ENCODE data around the gene THOP1.

THOP1 gene

DNA sequence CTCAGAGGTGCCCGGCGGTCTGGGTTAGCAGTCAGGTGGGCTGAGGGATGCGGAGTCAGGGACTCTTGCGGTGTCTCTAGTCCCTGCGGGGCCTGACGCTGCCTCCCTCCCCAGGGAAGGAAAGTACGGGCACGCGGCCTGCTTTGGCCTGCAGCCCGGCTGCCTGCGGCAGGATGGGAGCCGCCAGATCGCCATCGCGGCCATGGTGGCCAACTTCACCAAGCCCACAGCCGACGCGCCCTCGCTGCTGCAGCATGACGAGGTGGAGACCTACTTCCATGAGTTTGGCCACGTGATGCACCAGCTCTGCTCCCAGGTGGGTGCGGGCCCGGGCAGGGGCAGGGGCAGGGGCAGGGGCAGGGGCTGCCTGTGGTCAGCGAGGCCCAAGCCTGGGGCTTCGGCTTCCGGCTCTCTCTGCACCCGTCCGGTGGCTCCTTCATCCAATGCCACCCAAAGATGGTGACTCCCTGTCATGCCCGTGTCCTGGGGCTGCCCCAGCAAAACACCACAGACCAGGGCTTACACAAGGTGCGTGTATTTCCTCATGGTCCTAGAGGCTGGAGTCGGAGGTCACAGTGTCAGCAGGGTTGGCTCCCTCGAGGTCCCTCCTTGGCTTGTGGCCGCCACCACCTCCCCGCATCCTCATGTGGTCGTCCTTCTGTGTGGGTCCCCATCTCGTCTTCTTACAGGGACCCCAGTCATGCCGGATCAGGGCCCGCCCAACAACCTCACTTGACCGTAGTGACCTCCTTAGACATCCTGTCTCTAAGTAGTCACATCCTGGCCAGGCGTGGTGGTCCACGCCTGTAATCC lies 23.0 kb downstream of the THOP1 start:
- Histone ChIP-seq H3K9me3 (ENCODE audit: control insufficient read depth in 1 of 2, low read length in 2 of 2) (no peaks in the 10 kb centered on the region), H3K36me3 (ENCODE audit: control insufficient read depth in 1 of 2, insufficient read depth in 2 of 2, low read length in 2 of 2) (peaks cover 0 to 85% of the 10 kb centered on the region in 2 donors), H3K4me3 (ENCODE audit: low read depth in 1 of 2, low read length in 2 of 2) (no peak overlapping the region), H3K4me1 (ENCODE audit: control insufficient read depth in 1 of 2, insufficient read depth in 2 of 2, low read length in 2 of 2) (no peaks in the 10 kb centered on the region), H3K27ac (ENCODE audit: low read length) (no peak overlapping the region), H3K27me3 (ENCODE audit: low read depth, low read length) (no peaks in the 10 kb centered on the region)

GRCh38 chr19:2809387-2810140 lies 24.3 kb downstream of the THOP1 start:
- H3K36me3 ChIP-seq (ENCODE audit: control insufficient read depth in 1 of 2, insufficient read depth in 2 of 2, low read length in 2 of 2), result peaks cover 0 to 84% of the 10 kb centered on the region in 2 donors
- no peaks in the 10 kb centered on the region for H3K9me3 ChIP-seq (ENCODE audit: control insufficient read depth in 1 of 2, low read length in 2 of 2)
- no peaks in the 10 kb centered on the region for H3K4me1 ChIP-seq (ENCODE audit: control insufficient read depth in 1 of 2, insufficient read depth in 2 of 2, low read length in 2 of 2)
- no peak overlapping the region for H3K4me3 ChIP-seq (ENCODE audit: low read depth in 1 of 2, low read length in 2 of 2)
- no peak overlapping the region for H3K27ac ChIP-seq (ENCODE audit: low read length)
- no peaks in the 10 kb centered on the region for H3K27me3 ChIP-seq (ENCODE audit: low read depth, low read length)

GRCh38 chr19:2810141-2811091 lies 25.1 kb downstream of the THOP1 start:
- no peaks in the 10 kb centered on the region for H3K27me3 ChIP-seq (ENCODE audit: low read depth, low read length)
- no peak overlapping the region for H3K4me3 ChIP-seq (ENCODE audit: low read depth in 1 of 2, low read length in 2 of 2)
- H3K4me1 ChIP-seq (ENCODE audit: control insufficient read depth in 1 of 2, insufficient read depth in 2 of 2, low read length in 2 of 2), result no peaks in the 10 kb centered on the region
- H3K9me3 ChIP-seq (ENCODE audit: control insufficient read depth in 1 of 2, low read length in 2 of 2), result no peaks in the 10 kb centered on the region
- peaks cover 0 to 77% of the 10 kb centered on the region in 2 donors for H3K36me3 ChIP-seq (ENCODE audit: control insufficient read depth in 1 of 2, insufficient read depth in 2 of 2, low read length in 2 of 2)
- no peak overlapping the region for H3K27ac ChIP-seq (ENCODE audit: low read length)

- no peaks in the 10 kb centered on the region for H3K9me3 ChIP-seq (ENCODE audit: control insufficient read depth in 1 of 2, low read length in 2 of 2)
- H3K4me1 ChIP-seq (ENCODE audit: control insufficient read depth in 1 of 2, insufficient read depth in 2 of 2, low read length in 2 of 2), result no peaks in the 10 kb centered on the region
- H3K27ac ChIP-seq (ENCODE audit: low read length), result no peak overlapping the region
- H3K27me3 ChIP-seq (ENCODE audit: low read depth, low read length), result no peaks in the 10 kb centered on the region
- H3K4me3 ChIP-seq (ENCODE audit: low read depth in 1 of 2, low read length in 2 of 2), result no peak overlapping the region
- H3K36me3 ChIP-seq (ENCODE audit: control insufficient read depth in 1 of 2, insufficient read depth in 2 of 2, low read length in 2 of 2), result peaks cover 0 to 72% of the 10 kb centered on the region in 2 donors
Measured at GRCh38 chr19:2811221-2811722, 26.0 kb downstream of the THOP1 start.

DNA sequence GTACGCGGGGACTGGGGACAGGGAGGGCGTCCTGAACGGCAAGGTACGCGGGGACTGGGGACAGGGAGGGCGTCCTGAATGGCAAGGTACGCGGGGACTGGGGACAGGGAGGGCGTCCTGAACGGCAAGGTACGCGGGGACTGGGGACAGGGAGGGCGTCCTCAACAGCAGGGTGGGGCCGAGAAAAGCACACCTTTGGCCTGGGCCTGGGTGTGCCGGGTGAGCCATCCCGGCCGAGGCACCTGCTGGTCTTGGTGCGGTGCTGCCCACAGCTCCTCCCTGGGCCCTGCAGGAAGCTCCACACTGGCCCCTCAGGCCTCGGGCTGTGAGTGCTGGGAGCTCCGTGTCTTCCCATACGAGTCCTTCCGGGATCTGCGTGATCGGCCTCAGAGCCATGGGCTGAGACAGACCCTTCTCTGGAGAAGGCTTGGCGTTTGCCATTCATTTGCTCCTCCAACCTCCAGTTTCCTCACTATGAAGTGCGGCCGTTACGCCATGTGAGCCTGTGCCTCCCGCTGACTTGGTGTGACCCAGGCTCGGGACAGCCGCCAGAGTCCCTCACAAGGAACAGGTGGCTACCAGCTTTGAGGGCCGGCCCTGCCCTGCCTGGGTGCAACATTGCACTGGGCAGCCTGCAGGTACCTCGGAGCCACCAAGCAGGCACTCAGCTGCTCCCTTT lies 26.6 kb downstream of the THOP1 start:
- Histone ChIP-seq H3K27ac (ENCODE audit: low read length) (no peak overlapping the region), H3K4me1 (ENCODE audit: control insufficient read depth in 1 of 2, insufficient read depth in 2 of 2, low read length in 2 of 2) (no peaks in the 10 kb centered on the region), H3K9me3 (ENCODE audit: control insufficient read depth in 1 of 2, low read length in 2 of 2) (no peaks in the 10 kb centered on the region), H3K27me3 (ENCODE audit: low read depth, low read length) (no peaks in the 10 kb centered on the region), H3K36me3 (ENCODE audit: control insufficient read depth in 1 of 2, insufficient read depth in 2 of 2, low read length in 2 of 2) (peaks cover 0 to 66% of the 10 kb centered on the region in 2 donors), H3K4me3 (ENCODE audit: low read depth in 1 of 2, low read length in 2 of 2) (no peak overlapping the region)

DNA sequence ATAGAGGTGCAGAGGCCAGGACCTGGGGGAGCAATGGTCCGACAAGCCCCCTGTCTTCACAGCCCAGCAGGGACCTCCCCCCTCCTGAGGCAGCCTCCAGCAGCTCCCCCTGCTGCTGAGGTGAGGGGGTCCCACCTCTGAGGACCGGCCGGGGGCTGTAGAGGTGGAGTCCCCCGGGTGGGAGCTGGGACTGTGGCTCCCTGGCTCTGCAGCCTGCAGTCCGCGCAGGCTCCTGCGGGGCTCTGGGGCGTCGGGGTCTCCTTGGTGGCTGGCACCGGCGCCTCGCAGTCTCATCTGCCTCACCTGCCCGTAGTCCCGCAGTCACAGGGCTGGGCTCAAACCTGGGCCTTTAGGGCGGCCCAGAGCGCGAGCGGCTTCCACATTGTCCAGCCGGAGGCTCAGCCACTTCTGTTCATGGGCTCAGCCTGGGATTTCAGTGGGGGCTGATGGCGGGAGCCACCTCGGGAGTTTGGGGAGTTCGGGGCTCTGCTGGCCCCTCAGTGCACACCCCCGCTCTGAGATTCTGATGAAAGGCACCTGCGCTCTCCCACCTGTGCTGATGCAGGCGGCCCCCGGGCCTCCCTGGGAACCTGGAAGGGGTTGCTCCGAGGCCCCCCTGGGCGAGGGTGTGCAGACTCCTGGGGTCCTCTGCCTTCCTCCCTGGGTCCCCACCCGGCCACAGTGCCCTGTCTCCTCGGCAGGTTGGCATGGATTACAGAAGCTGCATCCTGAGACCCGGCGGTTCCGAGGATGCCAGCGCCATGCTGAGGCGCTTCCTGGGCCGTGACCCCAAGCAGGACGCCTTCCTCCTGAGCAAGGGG lies 27.3 kb downstream of the THOP1 start:
- Histone ChIP-seq H3K4me3 (ENCODE audit: low read depth in 1 of 2, low read length in 2 of 2) (no peak overlapping the region), H3K9me3 (ENCODE audit: control insufficient read depth in 1 of 2, low read length in 2 of 2) (no peaks in the 10 kb centered on the region), H3K27me3 (ENCODE audit: low read depth, low read length) (no peaks in the 10 kb centered on the region), H3K27ac (ENCODE audit: low read length) (no peak overlapping the region), H3K4me1 (ENCODE audit: control insufficient read depth in 1 of 2, insufficient read depth in 2 of 2, low read length in 2 of 2) (no peaks in the 10 kb centered on the region), H3K36me3 (ENCODE audit: control insufficient read depth in 1 of 2, insufficient read depth in 2 of 2, low read length in 2 of 2) (peaks cover 0 to 58% of the 10 kb centered on the region in 2 donors)

GRCh38 chr19:2813235-2814160 lies 28.2 kb downstream of the THOP1 start:
- Histone ChIP-seq H3K4me3 (ENCODE audit: low read depth in 1 of 2, low read length in 2 of 2) (no peak overlapping the region), H3K27ac (ENCODE audit: low read length) (no peak overlapping the region), H3K36me3 (ENCODE audit: control insufficient read depth in 1 of 2, insufficient read depth in 2 of 2, low read length in 2 of 2) (peaks cover 0 to 51% of the 10 kb centered on the region in 2 donors), H3K9me3 (ENCODE audit: control insufficient read depth in 1 of 2, low read length in 2 of 2) (no peaks in the 10 kb centered on the region), H3K27me3 (ENCODE audit: low read depth, low read length) (no peaks in the 10 kb centered on the region), H3K4me1 (ENCODE audit: control insufficient read depth in 1 of 2, insufficient read depth in 2 of 2, low read length in 2 of 2) (no peaks in the 10 kb centered on the region)

GRCh38 chr19:2814426-2814825 lies 29.1 kb downstream of the THOP1 start:
- no peak overlapping the region for H3K4me3 ChIP-seq (ENCODE audit: low read depth in 1 of 2, low read length in 2 of 2)
- H3K36me3 ChIP-seq (ENCODE audit: control insufficient read depth in 1 of 2, insufficient read depth in 2 of 2, low read length in 2 of 2), result peaks cover 0 to 41% of the 10 kb centered on the region in 2 donors
- no peaks in the 10 kb centered on the region for H3K9me3 ChIP-seq (ENCODE audit: control insufficient read depth in 1 of 2, low read length in 2 of 2)
- H3K27me3 ChIP-seq (ENCODE audit: low read depth, low read length), result no peaks in the 10 kb centered on the region
- no peak overlapping the region for H3K27ac ChIP-seq (ENCODE audit: low read length)
- no peaks in the 10 kb centered on the region for H3K4me1 ChIP-seq (ENCODE audit: control insufficient read depth in 1 of 2, insufficient read depth in 2 of 2, low read length in 2 of 2)

DNA sequence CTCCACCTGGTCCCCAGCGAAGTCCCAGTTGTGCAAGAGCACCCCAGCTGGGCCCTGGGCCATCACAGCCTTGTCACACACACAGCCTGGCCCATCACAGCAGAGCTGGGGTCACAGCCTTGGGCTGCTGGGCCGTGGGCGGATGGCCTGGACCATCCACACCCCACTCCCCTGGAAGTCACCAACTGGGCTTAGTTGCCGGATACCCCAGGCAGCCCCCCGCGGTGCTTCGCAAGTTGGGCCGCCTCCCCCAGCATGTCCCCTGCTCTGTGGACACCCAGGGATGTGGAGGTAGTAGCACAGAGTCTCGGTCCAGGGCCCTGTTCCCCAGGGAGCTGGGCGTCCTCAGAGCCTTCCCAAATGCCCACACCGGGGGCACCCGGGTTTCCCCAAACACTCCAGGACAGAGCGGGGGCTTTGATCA lies 29.9 kb downstream of the THOP1 start:
- H3K4me3 ChIP-seq (ENCODE audit: low read depth in 1 of 2, low read length in 2 of 2), result no peak overlapping the region
- H3K4me1 ChIP-seq (ENCODE audit: control insufficient read depth in 1 of 2, insufficient read depth in 2 of 2, low read length in 2 of 2), result peaks cover 0 to under 1% of the 10 kb centered on the region in 2 donors
- H3K36me3 ChIP-seq (ENCODE audit: control insufficient read depth in 1 of 2, insufficient read depth in 2 of 2, low read length in 2 of 2), result peaks cover 0 to 34% of the 10 kb centered on the region in 2 donors

More for the DNA sequence above, 29.9 kb downstream of the THOP1 start:
- Histone ChIP-seq H3K27me3 (ENCODE audit: low read depth, low read length) (no peaks in the 10 kb centered on the region), H3K9me3 (ENCODE audit: control insufficient read depth in 1 of 2, low read length in 2 of 2) (no peaks in the 10 kb centered on the region), H3K27ac (ENCODE audit: low read length) (no peak overlapping the region)

Data from muscle layer of duodenum (tissue), 2 donors.